ENCODE results near the gene MAN1B1. TPM values are rescaled to one million over a fixed set of nuclear protein-coding genes. Genes with fewer than 3 reads are reported as not detected.

MAN1B1 gene
- total RNA-seq, 1 experiment from 2014 or later = 46.5 TPM

DNA sequence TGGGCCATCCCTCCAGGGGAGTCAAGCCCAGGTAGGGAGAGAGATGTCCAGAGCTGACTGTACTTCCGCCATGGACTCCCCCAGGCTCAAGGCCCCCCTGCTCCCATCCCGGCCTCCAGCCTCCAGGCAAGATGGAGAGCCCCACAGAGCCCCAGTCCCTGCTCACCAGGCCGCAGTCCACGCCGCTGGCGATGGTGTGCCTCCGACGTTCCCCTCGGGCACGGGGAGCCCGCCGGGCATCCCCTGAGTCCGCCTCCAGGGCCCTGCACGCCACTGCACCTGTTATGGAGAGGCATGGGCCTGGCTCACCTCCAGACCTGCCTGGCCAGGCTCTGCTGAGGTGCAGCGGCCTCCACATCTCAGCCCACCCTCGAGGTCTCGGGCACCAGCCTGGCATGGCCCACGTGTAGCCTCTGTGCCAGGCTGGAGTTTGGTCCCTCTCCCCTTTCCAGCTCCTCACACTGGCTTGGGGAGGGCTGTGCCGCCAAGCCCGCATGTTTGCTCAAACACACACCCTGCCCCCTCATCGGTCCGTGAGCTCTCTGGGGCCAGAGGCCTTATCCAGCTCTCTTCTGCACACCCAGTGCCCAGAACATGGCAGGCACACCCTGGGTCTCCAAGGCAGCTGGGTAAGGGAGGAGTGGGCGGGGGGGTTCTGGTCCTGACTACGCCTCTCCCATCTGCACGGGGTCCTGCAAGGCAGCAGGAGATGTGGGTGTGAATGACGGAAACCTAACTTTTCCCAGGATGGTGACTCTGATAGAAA lies 20.5 kb upstream of the MAN1B1 start:
- BruUV-seq (replicated peaks) = no TSS peak
- no peak overlapping the region for H3K4me3 Mint-ChIP-seq (ENCODE audit: unreplicated experiment)
- peaks cover 22% of the 10 kb centered on the region for H3K4me1 Mint-ChIP-seq (ENCODE audit: insufficient read depth, unreplicated experiment)
- no peaks in the 10 kb centered on the region for H3K36me3 Mint-ChIP-seq (ENCODE audit: insufficient read depth, unreplicated experiment)
- H3K27ac Mint-ChIP-seq (ENCODE audit: low read depth, unreplicated experiment) = no peak overlapping the region
- intact Hi-C loops (cut with micrococcal nuclease) = no loop called here
- TF ChIP-seq, protein P1, sequence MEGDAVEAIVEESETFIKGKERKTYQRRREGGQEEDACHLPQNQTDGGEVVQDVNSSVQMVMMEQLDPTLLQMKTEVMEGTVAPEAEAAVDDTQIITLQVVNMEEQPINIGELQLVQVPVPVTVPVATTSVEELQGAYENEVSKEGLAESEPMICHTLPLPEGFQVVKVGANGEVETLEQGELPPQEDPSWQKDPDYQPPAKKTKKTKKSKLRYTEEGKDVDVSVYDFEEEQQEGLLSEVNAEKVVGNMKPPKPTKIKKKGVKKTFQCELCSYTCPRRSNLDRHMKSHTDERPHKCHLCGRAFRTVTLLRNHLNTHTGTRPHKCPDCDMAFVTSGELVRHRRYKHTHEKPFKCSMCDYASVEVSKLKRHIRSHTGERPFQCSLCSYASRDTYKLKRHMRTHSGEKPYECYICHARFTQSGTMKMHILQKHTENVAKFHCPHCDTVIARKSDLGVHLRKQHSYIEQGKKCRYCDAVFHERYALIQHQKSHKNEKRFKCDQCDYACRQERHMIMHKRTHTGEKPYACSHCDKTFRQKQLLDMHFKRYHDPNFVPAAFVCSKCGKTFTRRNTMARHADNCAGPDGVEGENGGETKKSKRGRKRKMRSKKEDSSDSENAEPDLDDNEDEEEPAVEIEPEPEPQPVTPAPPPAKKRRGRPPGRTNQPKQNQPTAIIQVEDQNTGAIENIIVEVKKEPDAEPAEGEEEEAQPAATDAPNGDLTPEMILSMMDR (IDR thresholded peaks at IDR 0.05; ENCODE audit: unreplicated experiment) = no peak
- H3K9me3 Mint-ChIP-seq (ENCODE audit: unreplicated experiment) = no peaks in the 10 kb centered on the region
- ChIA-PET CTCF (interaction anchor here (0.6 to 10.9 kb wide), 10 partner anchors 8 to 272 kb away, joined by 3 to 170 read pairs (median 14); partner anchors contain the start of genes ABCA2, FUT7, MAN1B1 and NPDC1), POLR2A (interaction anchor here (1.5 to 2.6 kb wide), 2 partner anchors 20 to 160 kb away, joined by 4 to 19 read pairs; partner anchors contain the start of gene NPDC1)
- no peaks in the 10 kb centered on the region for H3K27me3 Mint-ChIP-seq (ENCODE audit: insufficient read depth, unreplicated experiment)
- DNase-seq (ENCODE audit: unreplicated experiment) = no peak

DNA sequence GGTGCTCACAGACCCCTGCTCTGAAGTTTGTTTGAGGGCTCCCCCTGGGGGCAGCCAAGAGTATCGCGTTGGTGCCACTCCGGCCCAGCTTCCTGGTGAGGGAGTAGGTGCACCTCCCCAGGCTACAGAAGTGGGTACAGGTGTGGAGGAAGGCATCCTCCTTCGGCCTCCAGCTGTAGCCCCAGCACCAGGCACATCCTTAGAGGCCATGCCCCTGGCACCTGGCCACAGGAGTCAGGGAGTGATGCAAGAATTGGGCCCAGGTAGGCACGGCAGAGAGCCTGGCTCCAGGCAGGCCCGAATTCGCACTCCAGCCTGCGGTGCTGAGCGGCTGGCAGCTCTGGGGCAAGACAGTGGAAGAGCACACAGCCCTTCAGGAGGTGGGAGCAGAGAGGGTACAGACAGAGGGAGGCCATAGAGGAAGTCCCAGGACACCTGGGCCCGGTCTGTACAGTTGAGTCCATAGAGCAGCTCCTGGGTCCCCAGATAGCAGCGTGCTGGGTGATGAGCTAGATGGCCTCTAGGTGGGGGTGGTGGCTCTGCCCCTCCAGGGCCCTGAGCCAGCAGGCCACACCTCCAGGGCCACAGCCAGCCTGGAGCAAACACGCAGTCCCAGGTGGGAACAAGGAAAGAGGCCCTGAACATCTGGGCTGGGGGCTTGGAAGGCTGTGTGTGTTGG lies 18.8 kb upstream of the MAN1B1 start:
- peak; percentile 91 for DNase-seq (ENCODE audit: unreplicated experiment)
- Mint-ChIP-seq H3K9me3 (ENCODE audit: unreplicated experiment) (no peaks in the 10 kb centered on the region), H3K4me3 (ENCODE audit: unreplicated experiment) (peak overlapping the region; percentile 14), H3K27ac (ENCODE audit: low read depth, unreplicated experiment) (no peak overlapping the region), H3K36me3 (ENCODE audit: insufficient read depth, unreplicated experiment) (no peaks in the 10 kb centered on the region), H3K27me3 (ENCODE audit: insufficient read depth, unreplicated experiment) (no peaks in the 10 kb centered on the region), H3K4me1 (ENCODE audit: insufficient read depth, unreplicated experiment) (peaks cover 17% of the 10 kb centered on the region)
- BruUV-seq (replicated peaks) = no TSS peak
- CTCF ChIA-PET = interaction anchor here (0.6 to 10.9 kb wide), 21 partner anchors 9 to 1026 kb away, joined by 3 to 170 read pairs (median 4); partner anchors contain the start of genes ABCA2, FUT7, NPDC1 and UAP1L1
- POLR2A ChIA-PET = interaction anchor here (0.7 to 2.6 kb wide), 8 partner anchors 9 to 268 kb away, joined by 3 to 19 read pairs (median 4); partner anchors contain the start of genes MAN1B1 and NPDC1
- intact Hi-C loops (cut with micrococcal nuclease) = no loop called here
- TF ChIP-seq, protein P1 (IDR thresholded peaks at IDR 0.05; ENCODE audit: unreplicated experiment) = peak; percentile 66

DNA sequence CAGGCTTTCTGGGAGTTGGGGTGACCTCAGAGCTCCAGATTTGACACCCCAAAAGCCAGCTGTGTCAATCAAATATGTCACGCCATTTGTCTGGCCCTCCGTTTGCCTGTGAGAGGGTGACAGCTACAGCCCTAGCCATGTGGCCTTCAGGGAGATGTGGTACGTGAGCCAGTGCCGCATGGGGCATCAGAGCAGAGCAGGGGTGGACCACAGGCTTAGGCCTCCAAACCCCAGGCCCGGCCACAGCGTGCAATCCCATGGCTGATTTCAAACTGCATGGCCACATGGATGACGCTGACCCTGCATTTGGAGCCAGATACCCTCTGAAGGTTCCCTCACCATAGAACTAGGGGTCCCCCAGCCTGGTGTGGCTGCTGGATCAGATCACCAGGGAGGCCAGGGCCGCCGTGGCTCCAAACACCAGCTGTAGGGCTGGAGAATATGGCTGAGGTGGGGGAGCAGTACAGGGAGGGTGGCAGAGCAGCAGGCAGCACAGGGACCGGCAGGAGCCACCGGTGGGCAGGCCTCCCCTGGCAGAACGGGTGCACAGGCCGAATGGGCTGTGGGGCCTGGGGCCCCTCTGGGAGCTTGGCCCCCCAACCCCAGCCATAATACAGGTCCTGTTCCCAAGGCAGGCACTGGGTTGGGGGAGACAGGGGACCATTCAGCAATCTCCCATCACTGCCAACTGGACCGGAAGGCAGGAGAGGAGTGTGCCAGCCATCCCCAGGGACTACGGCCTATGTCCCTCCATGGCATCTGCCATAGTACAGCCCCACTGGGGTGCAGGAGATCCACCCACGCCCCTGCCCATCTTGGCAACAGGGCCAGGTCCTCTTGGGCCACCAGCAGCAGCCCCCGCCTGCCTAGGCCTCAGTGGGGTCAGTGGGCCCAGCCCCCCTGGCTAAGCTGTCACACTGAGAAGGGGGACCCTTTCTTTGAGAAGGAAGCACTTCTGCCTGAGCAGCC lies 18.0 kb upstream of the MAN1B1 start:
- H3K9me3 Mint-ChIP-seq (ENCODE audit: unreplicated experiment) = no peaks in the 10 kb centered on the region
- ChIA-PET POLR2A (interaction anchor here (0.7 to 3.3 kb wide), 10 partner anchors 8 to 22 kb away, joined by 3 to 22 read pairs (median 8); partner anchors contain the start of genes MAN1B1 and NPDC1), CTCF (interaction anchor here (0.6 to 10.9 kb wide), 19 partner anchors 8 to 303 kb away, joined by 3 to 170 read pairs (median 4); partner anchors contain the start of genes ABCA2, FUT7, NPDC1 and UAP1L1)
- DNase-seq (ENCODE audit: unreplicated experiment) = no peak
- no peaks in the 10 kb centered on the region for H3K36me3 Mint-ChIP-seq (ENCODE audit: insufficient read depth, unreplicated experiment)
- H3K4me1 Mint-ChIP-seq (ENCODE audit: insufficient read depth, unreplicated experiment) = peaks cover 16% of the 10 kb centered on the region
- no peak overlapping the region for H3K27ac Mint-ChIP-seq (ENCODE audit: low read depth, unreplicated experiment)
- BruUV-seq (replicated peaks) = no TSS peak
- H3K27me3 Mint-ChIP-seq (ENCODE audit: insufficient read depth, unreplicated experiment) = no peaks in the 10 kb centered on the region
- intact Hi-C loops (cut with micrococcal nuclease) = no loop called here
- peak overlapping the region; percentile 40 for H3K4me3 Mint-ChIP-seq (ENCODE audit: unreplicated experiment)
- TF ChIP-seq, protein P1 (IDR thresholded peaks at IDR 0.05; ENCODE audit: unreplicated experiment) = no peak

All from MCF 10A (cell line).